HTR-8/SVneo (cell line): ENCODE data around the gene OLFM1.

Source experiments
- DNase-seq: peaks from one replicate; pipeline ENCODE4 v3.0.0; 2011; ENCODE audit warnings: low spot score, mixed read lengths; ENCODE audit not compliant: insufficient read length
- FAIRE-seq: peaks from 2 replicates; lab custom pipeline; 2011; peaks lifted over from hg19 to GRCh38; lab: Jason Lieb, UNC

OLFM1 gene

GRCh38 chr9:135087489-135087792 lies at the start of gene OLFM1:
Gene OLFM1 (plus strand): TSS chr9:135087668. CDS start chr9:135087990, 322 bp downstream.
- FAIRE-seq (no peak), DNase-seq (peak; percentile 58)

DNA sequence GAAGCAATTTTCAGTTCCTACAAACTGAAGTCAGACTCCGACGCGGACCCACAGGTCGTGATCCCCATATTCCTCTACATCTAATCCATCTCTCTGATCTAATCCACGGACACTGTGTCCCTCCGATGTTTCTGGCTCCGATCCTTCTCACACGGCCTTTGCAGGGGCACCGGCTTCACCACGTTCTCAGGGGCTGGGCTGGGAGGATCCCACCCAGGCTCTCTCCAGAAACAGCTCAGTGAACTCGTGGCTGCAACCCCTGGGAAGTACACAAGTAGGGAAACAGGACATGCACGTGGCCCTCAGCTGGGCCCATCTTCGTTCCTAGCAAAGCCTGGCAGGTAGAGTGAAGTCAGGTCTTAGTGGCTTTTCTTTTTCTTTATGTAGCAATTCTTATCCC lies 49.1 kb upstream of the OLFM1 start:
- FAIRE-seq (no peak), DNase-seq (no peak)

- no peak for FAIRE-seq
These were observed 48.6 kb upstream of the OLFM1 start for GRCh38 chr9:135038826-135039225.

DNA sequence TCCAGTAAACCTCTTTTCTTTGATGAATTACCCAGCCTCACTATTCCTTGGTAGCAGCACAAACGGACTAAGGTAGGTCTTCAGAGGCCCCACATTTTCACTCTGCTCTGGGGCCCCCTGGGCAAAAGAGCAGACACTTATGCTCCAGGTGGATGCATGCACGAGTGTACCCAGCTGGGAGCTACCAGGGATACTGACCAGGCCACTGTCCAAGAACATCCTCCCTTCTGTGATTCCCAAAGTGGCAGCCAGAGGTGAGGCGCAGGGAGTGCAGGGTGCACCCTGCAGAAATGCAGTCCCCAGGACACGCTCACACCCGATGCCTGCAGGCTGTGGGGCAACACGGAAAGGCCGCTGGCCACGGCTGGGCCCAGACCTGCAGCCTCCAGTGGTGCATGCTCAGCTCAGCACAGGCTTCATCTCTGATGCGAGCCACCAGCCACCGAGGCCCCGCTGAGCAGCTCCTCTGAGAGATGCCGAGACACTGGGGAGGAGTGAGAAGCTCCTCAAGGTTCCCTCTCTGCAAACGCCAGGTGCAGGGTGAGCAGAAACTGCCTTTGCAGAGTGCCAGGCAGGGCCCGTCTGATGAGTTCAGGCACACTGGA lies 48.1 kb upstream of the OLFM1 start:
- FAIRE-seq = no peak
- DNase-seq = no peak

More at GRCh38 chr9:135038826-135039225, 48.6 kb upstream of the OLFM1 start:
- no peak for DNase-seq

GRCh38 chr9:135039916-135040645 lies 47.4 kb upstream of the OLFM1 start:
- no peak for DNase-seq
- no peak for FAIRE-seq

GRCh38 chr9:135040892-135041291 lies 46.6 kb upstream of the OLFM1 start:
- DNase-seq (no peak), FAIRE-seq (no peak)

DNA sequence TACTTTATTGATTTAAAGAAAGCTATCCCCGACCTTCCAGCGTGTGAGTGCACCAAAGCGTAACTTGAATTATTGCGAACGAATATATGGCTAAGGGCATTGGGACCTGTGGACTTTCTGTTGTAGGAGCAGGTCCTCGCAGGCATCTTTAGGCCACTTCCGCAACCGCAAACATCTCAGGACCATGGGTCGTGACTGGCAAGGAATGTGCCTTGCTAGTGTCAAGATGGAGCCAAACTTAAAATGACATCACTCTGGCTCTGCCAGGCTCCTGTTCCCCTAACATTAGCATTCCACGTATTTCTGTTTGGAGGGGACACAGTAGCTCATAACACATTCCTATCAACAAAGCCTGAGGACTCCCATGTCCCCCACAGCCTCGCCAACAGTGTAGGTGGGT lies 44.1 kb upstream of the OLFM1 start:
- no peak for FAIRE-seq

DNA sequence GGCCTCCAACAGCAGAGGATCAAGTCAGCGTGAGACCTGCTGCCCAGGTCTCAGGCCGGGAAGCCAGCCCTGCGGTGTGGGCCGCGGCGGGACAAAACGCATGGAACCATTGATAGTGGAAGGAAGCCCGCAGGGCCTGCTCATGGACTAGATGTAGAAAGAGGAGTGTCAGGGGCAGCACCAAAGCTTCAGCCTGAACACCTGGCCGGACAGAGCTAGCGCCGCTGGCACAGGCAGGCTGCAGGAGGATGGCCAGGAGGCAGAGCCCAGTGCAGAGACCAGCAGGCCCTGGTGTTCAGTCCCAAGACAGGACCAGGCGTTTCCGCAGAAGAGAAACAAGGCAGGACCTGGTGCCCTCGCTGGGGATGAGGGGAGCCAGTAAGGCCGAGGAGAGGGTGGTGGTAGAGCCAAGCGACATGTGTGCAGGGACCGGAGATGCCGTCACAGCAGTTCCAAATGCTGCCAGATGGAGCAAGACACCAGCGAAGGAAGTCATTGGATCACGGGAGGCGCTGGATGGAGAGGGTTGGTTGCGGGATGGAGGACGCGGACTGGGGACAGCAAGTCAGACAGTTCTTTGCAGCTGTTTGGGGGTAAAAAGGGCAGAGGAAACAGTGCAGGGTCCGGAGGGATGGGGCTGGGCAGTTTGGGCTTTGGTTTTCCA lies 42.1 kb upstream of the OLFM1 start:
- no peak for FAIRE-seq
- DNase-seq = no peak

More for the DNA sequence above, 44.1 kb upstream of the OLFM1 start:
- DNase-seq = no peak

DNA sequence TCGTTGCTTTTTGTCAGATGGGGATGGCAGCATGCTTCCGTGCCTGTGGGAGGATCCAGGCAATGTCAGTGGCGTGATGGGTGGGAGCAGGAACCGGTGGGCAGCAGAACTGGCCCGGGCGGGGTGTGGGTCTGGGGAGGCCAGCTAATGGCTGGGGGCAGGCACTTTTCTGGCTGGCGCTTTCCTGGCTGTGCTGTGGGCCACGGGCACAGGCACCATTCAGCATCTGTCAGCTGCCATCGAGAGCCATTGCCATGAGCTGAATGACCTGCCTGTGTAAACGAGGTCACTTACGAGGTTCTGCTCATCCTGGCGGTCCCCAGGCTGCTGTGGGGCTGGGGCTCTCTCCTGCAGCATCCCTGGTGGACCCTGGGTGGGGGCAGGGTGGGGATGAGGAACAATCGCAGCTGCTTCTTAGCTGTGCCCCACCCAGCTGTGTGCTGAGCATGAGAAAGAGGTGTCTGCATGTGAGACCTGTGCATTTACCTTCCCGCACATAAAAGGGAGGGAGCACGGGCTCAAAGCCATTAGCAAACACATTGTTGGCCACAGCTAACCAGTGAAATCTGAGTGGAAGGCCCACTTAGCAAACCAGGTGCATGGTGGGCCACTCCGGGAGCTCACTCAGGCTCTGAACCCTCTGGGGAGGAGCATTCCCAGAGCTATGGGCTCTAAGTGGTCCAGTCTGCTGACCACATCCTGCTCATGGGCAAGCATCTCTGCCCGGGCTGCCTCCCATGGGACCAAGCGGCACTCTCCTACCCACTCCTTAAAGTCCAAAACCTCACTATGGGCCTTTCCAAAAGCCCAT lies 41.3 kb upstream of the OLFM1 start:
- FAIRE-seq (no peak), DNase-seq (no peak)

- DNase-seq (no peak), FAIRE-seq (no peak)
These were observed 40.6 kb upstream of the OLFM1 start for GRCh38 chr9:135046739-135047350.

GRCh38 chr9:135047521-135047920 lies 39.9 kb upstream of the OLFM1 start:
- no peak for FAIRE-seq
- DNase-seq = no peak

DNA sequence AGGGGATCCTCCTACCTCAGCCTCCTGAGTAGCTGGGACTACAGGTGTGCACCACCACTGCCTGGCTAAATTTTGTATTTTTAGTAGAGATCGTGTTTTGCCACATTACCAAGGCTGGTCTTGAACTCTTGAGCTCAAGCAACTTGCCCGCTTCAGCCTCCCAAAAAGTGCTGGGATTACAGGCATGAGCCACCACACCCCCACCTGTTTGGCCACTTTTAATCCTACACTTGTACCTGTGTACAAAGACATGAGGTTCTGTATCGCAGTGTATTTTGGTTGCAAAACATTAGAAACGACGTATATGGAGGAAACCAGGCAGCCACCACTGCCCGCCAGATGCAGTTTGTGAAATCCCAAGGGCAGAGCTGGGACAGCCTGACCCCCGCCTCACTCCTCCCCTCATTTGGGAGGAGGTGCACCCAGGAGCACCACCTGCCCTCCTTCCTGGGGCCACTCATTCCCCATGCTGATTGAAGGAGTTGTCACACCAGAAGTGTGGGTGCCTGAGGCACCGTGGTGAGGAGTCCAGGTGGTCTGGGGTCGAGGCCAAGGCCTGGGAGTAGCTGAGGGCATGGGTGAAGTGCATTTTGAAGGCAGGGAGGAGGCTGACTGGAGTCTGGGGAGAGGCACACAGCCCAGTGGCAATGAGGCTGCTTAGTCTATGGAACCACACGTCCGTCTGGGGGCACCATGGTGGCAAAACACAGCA lies 39.3 kb upstream of the OLFM1 start:
- no peak for FAIRE-seq
- DNase-seq = no peak

GRCh38 chr9:135048758-135049444 lies 38.6 kb upstream of the OLFM1 start:
- FAIRE-seq = no peak
- no peak for DNase-seq

- no peak for FAIRE-seq
- DNase-seq = no peak
These were observed 38.0 kb upstream of the OLFM1 start for GRCh38 chr9:135049460-135049859.

DNA sequence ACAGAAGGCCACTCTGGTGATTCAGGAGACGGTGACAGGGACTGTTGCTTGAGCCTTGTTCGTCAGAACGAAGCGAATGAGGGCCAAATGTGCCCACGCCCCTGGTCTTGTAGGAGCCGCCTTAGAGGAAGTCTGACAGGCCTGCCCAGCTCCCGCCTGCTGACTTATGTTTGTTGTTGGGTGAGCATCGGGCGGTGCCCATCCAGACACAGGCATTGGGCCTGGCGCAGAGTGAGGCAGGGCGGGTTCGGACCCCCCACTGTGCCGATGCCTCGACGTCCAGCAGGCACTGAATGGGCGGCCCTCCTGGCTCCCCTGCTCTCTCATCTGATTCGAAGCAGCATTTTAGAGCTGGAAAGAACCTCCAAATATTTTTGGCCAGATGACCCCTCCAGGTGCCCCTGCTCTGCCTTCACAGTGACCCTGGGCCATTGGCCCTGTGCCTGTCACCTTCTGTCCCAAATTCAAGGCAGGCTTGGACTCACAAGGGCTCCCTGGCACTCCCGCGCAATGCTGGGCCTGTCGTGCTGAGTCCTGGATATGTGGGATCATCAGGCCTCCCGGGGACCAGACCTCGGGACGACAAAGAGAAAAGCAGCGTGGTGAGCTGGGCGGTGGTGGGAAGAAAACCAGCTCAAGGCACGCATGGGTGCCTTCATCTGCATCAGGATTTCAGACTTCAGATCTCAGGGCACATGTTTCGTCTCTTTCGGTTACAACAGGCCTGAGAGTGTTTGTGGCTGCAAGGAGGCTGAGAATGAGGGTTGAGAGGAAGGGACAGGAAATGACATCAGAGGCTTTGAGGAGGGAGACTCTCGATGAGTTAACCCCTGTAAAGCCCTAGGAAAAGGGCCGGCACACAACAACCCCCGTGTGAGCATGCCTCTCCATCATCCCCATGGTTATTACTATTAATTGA lies 37.1 kb upstream of the OLFM1 start:
- no peak for DNase-seq
- no peak for FAIRE-seq

GRCh38 chr9:135051316-135052038 lies 36.0 kb upstream of the OLFM1 start:
- DNase-seq (no peak), FAIRE-seq (no peak)

DNA sequence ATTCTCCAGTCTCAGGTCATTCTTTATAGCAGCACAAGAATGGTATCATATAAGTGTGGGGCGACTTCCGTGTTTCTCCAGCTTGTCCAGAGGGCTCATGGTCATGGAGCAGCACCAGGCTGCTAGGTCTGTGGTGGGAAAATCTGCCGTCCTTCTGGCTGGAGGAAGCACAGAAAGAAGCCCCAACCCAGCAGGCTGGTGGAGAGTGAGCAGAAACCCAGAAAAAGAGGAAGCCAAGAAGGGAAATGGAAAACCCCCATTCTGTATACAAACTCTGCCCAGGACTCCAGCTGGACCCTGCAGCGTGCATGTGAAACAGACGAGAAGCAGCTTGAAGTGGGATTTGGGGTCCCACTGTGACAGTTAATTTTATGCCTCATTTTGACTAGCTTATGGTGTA lies 34.3 kb upstream of the OLFM1 start:
- DNase-seq (no peak), FAIRE-seq (no peak)

- FAIRE-seq (no peak), DNase-seq (no peak)
These were observed 32.3 kb upstream of the OLFM1 start for GRCh38 chr9:135055181-135055580.
